SK-N-SH (cell line): ENCODE measurements around the gene ATL3. TPM values are rescaled to one million over a fixed set of nuclear protein-coding genes. Genes with fewer than 3 reads are reported as not detected.

Experiments
- CTCF ChIA-PET: fragments of 300-600, 350-600 bp; formaldehyde crosslinking; extraction: SDS; loops from one replicate; lab custom pipeline; 2021; lab: Yijun Ruan, JAX
- POLR2A ChIA-PET: fragments of 350-600 bp; sonication (Branson Sonifier 250); formaldehyde crosslinking; extraction: SDS; loops from one replicate; lab custom pipeline; 2020; ENCODE audit warnings: antibody characterized with exemption, inconsistent platforms; lab: Yijun Ruan, JAX
- DNase-seq: peaks from one replicate; pipeline ENCODE4 v3.0.0; 2012
- H2AFZ ChIP-seq: fragments of 200-600 bp; sonication (generic); 2 replicates; pipeline ENCODE4 v1.8.1; 2016; ENCODE audit warnings: antibody characterized with exemption, mild to moderate bottlenecking, low read depth
- H3F3A ChIP-seq: fragments of 200-600 bp; sonication (generic); replicated peaks from 2 replicates; pipeline ENCODE3; 2016; ENCODE audit warnings: antibody characterized with exemption, mild to moderate bottlenecking; ENCODE audit not compliant: insufficient read depth
- H3K27ac ChIP-seq, 2 experiments: fragments of 200-500 bp in 1 of 2; fragments of 200-600 bp in 1 of 2; sonication (Bioruptor generic) in 1 of 2; sonication (generic), shearing (Covaris generic) in 1 of 2; 2 replicates each; pipeline versions ENCODE4 v1.5.1 to v1.6.1; 2014 to 2016; ENCODE audit warnings: low read depth in 2 of 2, inconsistent platforms in 1 of 2, low read length in 1 of 2, mild to moderate bottlenecking in 1 of 2, mixed read lengths in 1 of 2
- H3K27me3 ChIP-seq: fragments of 200-600 bp; sonication (generic), shearing (Covaris generic); 2 replicates; pipeline ENCODE4 v1.6.1; 2016; ENCODE audit warnings: mixed run types; ENCODE audit not compliant: insufficient read depth
- H3K36me3 ChIP-seq, 2 experiments: fragments of 200-500 bp in 1 of 2; fragments of 200-600 bp in 1 of 2; sonication (Bioruptor generic) in 1 of 2; sonication (generic) in 1 of 2; replicated peaks in 1 of 2; 2 replicates each; pipeline versions ENCODE3 to v1.5.1; 2014 to 2016; ENCODE audit warnings: low read length in 1 of 2, mild to moderate bottlenecking in 1 of 2; ENCODE audit not compliant: insufficient read depth in 2 of 2, control insufficient read depth in 1 of 2
- H3K4me1 ChIP-seq, 2 experiments: fragments of 200-500 bp in 1 of 2; fragments of 200-600 bp in 1 of 2; sonication (Bioruptor generic) in 1 of 2; sonication (generic), shearing (Covaris generic) in 1 of 2; 2 replicates each; pipeline versions ENCODE4 v1.5.1 to v1.6.1; 2014 to 2016; ENCODE audit warnings: low read depth in 1 of 2, low read length in 1 of 2, mixed run types in 1 of 2; ENCODE audit not compliant: insufficient read depth in 2 of 2, control insufficient read depth in 1 of 2
- H3K4me2 ChIP-seq: fragments of 200-600 bp; sonication (generic), shearing (Covaris generic); 2 replicates; pipeline ENCODE4 v1.6.1; 2017; ENCODE audit warnings: mixed run types
- H3K4me3 ChIP-seq, 2 experiments: fragments of 200-500 bp in 1 of 2; fragments of 200-600 bp in 1 of 2; sonication (Bioruptor generic) in 1 of 2; sonication (generic), shearing (Covaris generic) in 1 of 2; 2 replicates each; pipeline versions ENCODE4 v1.5.1 to v1.8.1; 2014 to 2016; ENCODE audit warnings: low read depth in 2 of 2, inconsistent platforms in 1 of 2, low read length in 1 of 2, mild to moderate bottlenecking in 1 of 2, mixed read lengths in 1 of 2, moderate library complexity in 1 of 2
- H3K79me2 ChIP-seq: fragments of 200-600 bp; sonication (generic); 2 replicates; pipeline ENCODE4 v1.8.1; 2017; ENCODE audit warnings: mild to moderate bottlenecking; ENCODE audit not compliant: insufficient read depth
- H3K9ac ChIP-seq: fragments of 200-600 bp; sonication (generic); 2 replicates; pipeline ENCODE4 v1.6.1; 2017; ENCODE audit warnings: mixed run types
- H3K9me2 ChIP-seq: fragments of 200-600 bp; sonication (generic); 2 replicates; pipeline ENCODE4 v1.6.1; 2017; ENCODE audit warnings: mixed run types
- H3K9me3 ChIP-seq: fragments of 200-600 bp; sonication (generic); 2 replicates; pipeline ENCODE4 v1.6.1; 2017; ENCODE audit warnings: mixed run types, mild to moderate bottlenecking, moderate library complexity
- H4K20me1 ChIP-seq: fragments of 200-600 bp; sonication (generic); 2 replicates; pipeline ENCODE4 v1.6.1; 2017; ENCODE audit warnings: mild to moderate bottlenecking, mixed run types; ENCODE audit not compliant: insufficient read depth
- ELF1 ChIP-seq: IDR thresholded peaks from 2 replicates; pipeline ENCODE4 v1.4.0; 2012
- EZH2phosphoT487 ChIP-seq: fragments of 200-600 bp; sonication (generic); IDR thresholded peaks from 2 replicates; pipeline ENCODE4 v1.6.1; 2017; ENCODE audit warnings: low read depth, mixed run types, mild to moderate bottlenecking, antibody characterized with exemption, moderate library complexity, borderline replicate concordance
- FOXM1 ChIP-seq: IDR thresholded peaks from 2 replicates; pipeline ENCODE4 v1.4.0; 2012; ENCODE audit warnings: low read depth, mild to moderate bottlenecking
- MXI1 ChIP-seq: IDR thresholded peaks from 2 replicates; pipeline ENCODE4 v1.6.1; 2012; ENCODE audit warnings: mild to moderate bottlenecking, low read depth, low read length, improper control_type of control experiment
- NFIC ChIP-seq: IDR thresholded peaks from 2 replicates; pipeline ENCODE4 v1.4.0; 2012; ENCODE audit warnings: borderline replicate concordance
- NRF1 ChIP-seq: IDR thresholded peaks from 2 replicates; pipeline ENCODE4 v1.6.1; 2012; ENCODE audit warnings: low read depth, mild to moderate bottlenecking, low read length
- POLR2AphosphoS5 ChIP-seq: IDR thresholded peaks from 2 replicates; pipeline ENCODE4 v1.6.1; 2012; ENCODE audit warnings: low read depth, low read length
- RAD21 ChIP-seq: IDR thresholded peaks from 2 replicates; pipeline ENCODE4 v1.6.1; 2012; ENCODE audit warnings: mild to moderate bottlenecking, low read length
- RCOR1 ChIP-seq: fragments of 150-350 bp; IDR thresholded peaks from 2 replicates; pipeline ENCODE4 v1.6.1; 2017; ENCODE audit warnings: antibody characterized with exemption, low read length
- SIN3A ChIP-seq: IDR thresholded peaks from 2 replicates; pipeline ENCODE4 v1.6.1; 2012; ENCODE audit warnings: low read depth, mild to moderate bottlenecking, low read length, moderate library complexity, borderline replicate concordance
- SMC3 ChIP-seq: IDR thresholded peaks from 2 replicates; pipeline ENCODE4 v1.6.1; 2012; ENCODE audit warnings: low read depth, low read length, improper control_type of control experiment
- TAF1 ChIP-seq: IDR thresholded peaks from 2 replicates; pipeline ENCODE4 v1.6.1; 2012; ENCODE audit warnings: low read depth, mild to moderate bottlenecking, low read length, moderate library complexity, borderline replicate concordance
- whole genome bisulfite sequencing: methylation state at CpG from one replicate; pipeline ENCODE4 v1.1.6; 2017; ENCODE audit warnings: low lambda C conversion rate; 5-methylcytosine and 5-hydroxymethylcytosine counted together
- polyA plus RNA-seq, 3 experiments: library from polyadenylated mRNA; depleted of rRNA; stranded (reverse); fragments of >200 nt; gene quantifications; 2 replicates each; pipeline ENCODE4 v1.2.3, GENCODE V29; 2012
- TF ChIP-seq, protein P1 (sequence below): fragments of 200-600 bp; sonication (generic); IDR thresholded peaks from 2 replicates; pipeline ENCODE4 v1.6.1; 2017; ENCODE audit warnings: antibody characterized with exemption, mild to moderate bottlenecking, moderate library complexity

Gene ATL3
- polyA plus RNA-seq, 1 of the 3 experiments (the other 2 are of a cell fraction) = 13.1 TPM

- POLR2A ChIA-PET = interaction anchor here (1.1 to 2.3 kb wide), 2 partner anchors 10 to 98 kb away, joined by 3 to 24 read pairs; partner anchors contain the start of genes RTN3 and ZFTA
- peak; percentile 84 for DNase-seq
- TF ChIP-seq NRF1 = no peak
- TF ChIP-seq SMC3 = peak; percentile 22; the same call in 1 of the 2 replicates
- peak; percentile 53 for TF ChIP-seq RAD21
- no peak for TF ChIP-seq POLR2AphosphoS5
- TF ChIP-seq, protein P1, sequence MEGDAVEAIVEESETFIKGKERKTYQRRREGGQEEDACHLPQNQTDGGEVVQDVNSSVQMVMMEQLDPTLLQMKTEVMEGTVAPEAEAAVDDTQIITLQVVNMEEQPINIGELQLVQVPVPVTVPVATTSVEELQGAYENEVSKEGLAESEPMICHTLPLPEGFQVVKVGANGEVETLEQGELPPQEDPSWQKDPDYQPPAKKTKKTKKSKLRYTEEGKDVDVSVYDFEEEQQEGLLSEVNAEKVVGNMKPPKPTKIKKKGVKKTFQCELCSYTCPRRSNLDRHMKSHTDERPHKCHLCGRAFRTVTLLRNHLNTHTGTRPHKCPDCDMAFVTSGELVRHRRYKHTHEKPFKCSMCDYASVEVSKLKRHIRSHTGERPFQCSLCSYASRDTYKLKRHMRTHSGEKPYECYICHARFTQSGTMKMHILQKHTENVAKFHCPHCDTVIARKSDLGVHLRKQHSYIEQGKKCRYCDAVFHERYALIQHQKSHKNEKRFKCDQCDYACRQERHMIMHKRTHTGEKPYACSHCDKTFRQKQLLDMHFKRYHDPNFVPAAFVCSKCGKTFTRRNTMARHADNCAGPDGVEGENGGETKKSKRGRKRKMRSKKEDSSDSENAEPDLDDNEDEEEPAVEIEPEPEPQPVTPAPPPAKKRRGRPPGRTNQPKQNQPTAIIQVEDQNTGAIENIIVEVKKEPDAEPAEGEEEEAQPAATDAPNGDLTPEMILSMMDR = peak; percentile 59
- no peak for TF ChIP-seq ELF1
- TF ChIP-seq MXI1 = peak; percentile 18; the same call in 1 of the 2 replicates
- no peak for TF ChIP-seq RCOR1
- TF ChIP-seq NFIC = 0 out of 2 replicates have a peak, but pooled peaks have one; percentile 6
- peak; percentile 16; the same call in 1 of the 2 replicates for TF ChIP-seq SIN3A
These were observed 499 bp downstream of the ATL3 start for GRCh38 chr11:63670433-63671321.

DNA sequence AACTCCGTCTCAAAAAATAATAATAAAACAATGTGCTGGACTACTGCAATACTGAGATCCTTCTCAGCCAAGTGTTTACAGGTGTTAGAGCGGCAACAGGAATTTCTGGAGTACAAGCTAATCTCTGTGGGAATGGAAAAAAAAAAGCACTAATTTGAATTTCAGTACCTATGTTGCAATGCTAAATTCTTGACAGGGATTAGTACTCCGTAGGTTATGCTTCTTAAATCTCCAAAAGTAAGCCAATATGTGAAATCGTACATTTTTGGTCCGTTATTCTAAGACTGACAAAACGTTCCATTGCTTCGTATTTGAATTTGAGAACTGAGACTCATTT lies 1.1 kb downstream of the ATL3 start:
- Histone ChIP-seq H3K4me3 (peak overlapping the region; percentile 59 to 79; a peak in 3 of 4 replicates), H3K79me2 (peaks cover 56% of the 10 kb centered on the region), H3K4me1 (peaks cover 3 to 36% of the 10 kb centered on the region in 2 experiments), H3F3A (peaks cover 47% of the 10 kb centered on the region), H4K20me1 (peaks cover 22% of the 10 kb centered on the region), H3K36me3 (peaks cover 0 to 8% of the 10 kb centered on the region in 2 experiments), H2AFZ (no peak overlapping the region), H3K4me2 (peak overlapping the region; percentile 90), H3K9ac (peak overlapping the region; percentile 97), H3K9me3 (no peaks in the 10 kb centered on the region), H3K27ac (peak overlapping the region in 1 of 2 experiments; percentile 85; a peak in 3 of 4 replicates), H3K27me3 (no peaks in the 10 kb centered on the region), H3K9me2 (no peaks in the 10 kb centered on the region)
- POLR2A ChIA-PET = interaction anchor here (0.6 to 2.3 kb wide), 2 partner anchors 11 to 12 kb away, joined by 3 to 24 read pairs; partner anchors contain the start of gene RTN3
- TF ChIP-seq EZH2phosphoT487 = no peak
- no peak for TF ChIP-seq NRF1
- no peak for TF ChIP-seq FOXM1
- TF ChIP-seq RAD21 = no peak
- no peak for TF ChIP-seq TAF1
- 58% methylated on average over 7 of the region's 7 CpGs for WGBS
- no peak for DNase-seq
- CTCF ChIA-PET = interaction anchor here (0.6 to 4.2 kb wide), 15 partner anchors 9 to 188 kb away, joined by 3 to 31 read pairs (median 4); partner anchors contain the start of genes RTN3 and ZFTA

More at GRCh38 chr11:63670433-63671321, 499 bp downstream of the ATL3 start:
- H3F3A ChIP-seq = peaks cover 47% of the 10 kb centered on the region
- H3K9me3 ChIP-seq = no peaks in the 10 kb centered on the region
- H3K36me3 ChIP-seq = peaks cover 0 to 8% of the 10 kb centered on the region in 2 experiments
- peak overlapping the region; percentile 83; the same call in 1 of the 2 replicates for H2AFZ ChIP-seq
- H3K27me3 ChIP-seq = no peaks in the 10 kb centered on the region
- H3K27ac ChIP-seq = peak overlapping the region; percentile 74 to 85
- H3K4me3 ChIP-seq = peak overlapping the region; percentile 59 to 79
- H3K9me2 ChIP-seq = no peaks in the 10 kb centered on the region
- H3K4me1 ChIP-seq = peaks cover 3 to 36% of the 10 kb centered on the region in 2 experiments
- peaks cover 22% of the 10 kb centered on the region for H4K20me1 ChIP-seq
- CTCF ChIA-PET = interaction anchor here (0.6 to 4.2 kb wide), 21 partner anchors 10 to 191 kb away, joined by 3 to 31 read pairs (median 4); partner anchors contain the start of genes RTN3 and ZFTA
- H3K79me2 ChIP-seq = peaks cover 50% of the 10 kb centered on the region
- WGBS = 17% methylated on average over 13 of the region's 63 CpGs
- peak overlapping the region; percentile 97 for H3K9ac ChIP-seq
- peak overlapping the region; percentile 90 for H3K4me2 ChIP-seq
